ENCODE results near the gene CNGA1.

Gene CNGA1

GRCh38 chr4:48027653-48028052 lies 11.2 kb upstream of the CNGA1 start:
- H3K4me1 ChIP-seq (ENCODE audit: control insufficient read depth, insufficient read depth, low read length), result no peaks in the 10 kb centered on the region

DNA sequence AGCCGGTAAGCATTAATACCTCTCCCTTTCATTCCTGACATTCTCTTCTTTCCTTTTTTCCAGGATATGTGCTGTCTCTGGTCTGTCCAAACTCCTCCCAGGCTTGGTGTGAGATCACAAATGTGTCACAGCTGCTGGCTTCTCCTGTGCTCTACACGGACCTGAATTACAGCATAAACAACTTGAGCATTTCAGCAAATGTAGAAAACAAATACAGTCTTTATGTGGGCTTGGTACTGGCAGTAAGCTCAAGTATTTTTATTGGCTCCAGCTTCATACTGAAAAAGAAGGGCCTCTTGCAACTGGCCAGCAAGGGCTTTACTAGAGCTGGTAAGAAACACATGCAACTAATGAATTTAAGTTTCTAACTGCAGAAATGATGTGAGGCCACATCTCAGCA lies 8.5 kb upstream of the CNGA1 start:
- ChIA-PET CTCF (no interaction called here), POLR2A (no interaction called here)
- TF ChIP-seq ZNF138 (tag by site-specific recombination; IDR thresholded peaks at IDR 0.05; ENCODE audit: borderline replicate concordance) (no peak), ZNF354C (tag by site-specific recombination; IDR thresholded peaks at IDR 0.05; ENCODE audit: borderline replicate concordance, low read depth) (no peak), IKZF3 (tag by site-specific recombination; IDR thresholded peaks at IDR 0.05) (no peak), KLF17 (tag by site-specific recombination; IDR thresholded peaks at IDR 0.05) (no peak)
- TF ChIP-seq, protein P1, sequence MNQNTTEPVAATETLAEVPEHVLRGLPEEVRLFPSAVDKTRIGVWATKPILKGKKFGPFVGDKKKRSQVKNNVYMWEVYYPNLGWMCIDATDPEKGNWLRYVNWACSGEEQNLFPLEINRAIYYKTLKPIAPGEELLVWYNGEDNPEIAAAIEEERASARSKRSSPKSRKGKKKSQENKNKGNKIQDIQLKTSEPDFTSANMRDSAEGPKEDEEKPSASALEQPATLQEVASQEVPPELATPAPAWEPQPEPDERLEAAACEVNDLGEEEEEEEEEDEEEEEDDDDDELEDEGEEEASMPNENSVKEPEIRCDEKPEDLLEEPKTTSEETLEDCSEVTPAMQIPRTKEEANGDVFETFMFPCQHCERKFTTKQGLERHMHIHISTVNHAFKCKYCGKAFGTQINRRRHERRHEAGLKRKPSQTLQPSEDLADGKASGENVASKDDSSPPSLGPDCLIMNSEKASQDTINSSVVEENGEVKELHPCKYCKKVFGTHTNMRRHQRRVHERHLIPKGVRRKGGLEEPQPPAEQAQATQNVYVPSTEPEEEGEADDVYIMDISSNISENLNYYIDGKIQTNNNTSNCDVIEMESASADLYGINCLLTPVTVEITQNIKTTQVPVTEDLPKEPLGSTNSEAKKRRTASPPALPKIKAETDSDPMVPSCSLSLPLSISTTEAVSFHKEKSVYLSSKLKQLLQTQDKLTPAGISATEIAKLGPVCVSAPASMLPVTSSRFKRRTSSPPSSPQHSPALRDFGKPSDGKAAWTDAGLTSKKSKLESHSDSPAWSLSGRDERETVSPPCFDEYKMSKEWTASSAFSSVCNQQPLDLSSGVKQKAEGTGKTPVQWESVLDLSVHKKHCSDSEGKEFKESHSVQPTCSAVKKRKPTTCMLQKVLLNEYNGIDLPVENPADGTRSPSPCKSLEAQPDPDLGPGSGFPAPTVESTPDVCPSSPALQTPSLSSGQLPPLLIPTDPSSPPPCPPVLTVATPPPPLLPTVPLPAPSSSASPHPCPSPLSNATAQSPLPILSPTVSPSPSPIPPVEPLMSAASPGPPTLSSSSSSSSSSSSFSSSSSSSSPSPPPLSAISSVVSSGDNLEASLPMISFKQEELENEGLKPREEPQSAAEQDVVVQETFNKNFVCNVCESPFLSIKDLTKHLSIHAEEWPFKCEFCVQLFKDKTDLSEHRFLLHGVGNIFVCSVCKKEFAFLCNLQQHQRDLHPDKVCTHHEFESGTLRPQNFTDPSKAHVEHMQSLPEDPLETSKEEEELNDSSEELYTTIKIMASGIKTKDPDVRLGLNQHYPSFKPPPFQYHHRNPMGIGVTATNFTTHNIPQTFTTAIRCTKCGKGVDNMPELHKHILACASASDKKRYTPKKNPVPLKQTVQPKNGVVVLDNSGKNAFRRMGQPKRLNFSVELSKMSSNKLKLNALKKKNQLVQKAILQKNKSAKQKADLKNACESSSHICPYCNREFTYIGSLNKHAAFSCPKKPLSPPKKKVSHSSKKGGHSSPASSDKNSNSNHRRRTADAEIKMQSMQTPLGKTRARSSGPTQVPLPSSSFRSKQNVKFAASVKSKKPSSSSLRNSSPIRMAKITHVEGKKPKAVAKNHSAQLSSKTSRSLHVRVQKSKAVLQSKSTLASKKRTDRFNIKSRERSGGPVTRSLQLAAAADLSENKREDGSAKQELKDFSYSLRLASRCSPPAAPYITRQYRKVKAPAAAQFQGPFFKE (tag by site-specific recombination; IDR thresholded peaks at IDR 0.05; ENCODE audit: borderline replicate concordance), result no peak

More at GRCh38 chr4:48027653-48028052, 11.2 kb upstream of the CNGA1 start:
- no peak for TF ChIP-seq BCL6B (tag by site-specific recombination; IDR thresholded peaks at IDR 0.05)
- no peak for TF ChIP-seq ZBTB48 (tag by site-specific recombination; IDR thresholded peaks at IDR 0.05)
- TF ChIP-seq ZNF785 (tag by site-specific recombination; IDR thresholded peaks at IDR 0.05), result no peak
- no peak for TF ChIP-seq PRDM1 (tag by site-specific recombination; IDR thresholded peaks at IDR 0.05)
- no peak for TF ChIP-seq SETDB1 (IDR thresholded peaks at IDR 0.05; ENCODE audit: insufficient read length, low read length)
- no peak for TF ChIP-seq ZNF274 (IDR thresholded peaks at IDR 0.05; ENCODE audit: low read length)
- no peak for TF ChIP-seq ZNF274 (tag by site-specific recombination; IDR thresholded peaks at IDR 0.05; ENCODE audit: borderline replicate concordance)
- TF ChIP-seq ZNF404 (tag by site-specific recombination; IDR thresholded peaks at IDR 0.05), result no peak
- no peak for TF ChIP-seq ZNF114 (tag by site-specific recombination; IDR thresholded peaks at IDR 0.05)
- TF ChIP-seq PATZ1 (tag by site-specific recombination; IDR thresholded peaks at IDR 0.05), result no peak
- no peak for TF ChIP-seq HOXA7 (CRISPR knock-in tag; IDR thresholded peaks at IDR 0.05; ENCODE audit: borderline replicate concordance)
- TF ChIP-seq ZNF341 (tag by site-specific recombination; IDR thresholded peaks at IDR 0.05; ENCODE audit: low read depth), result no peak
- no peak for TF ChIP-seq ZNF658 (tag by site-specific recombination; IDR thresholded peaks at IDR 0.05)
- ChIA-PET POLR2A (no interaction called here), CTCF (interaction anchor here (1.0 kb wide), 1 partner anchor 23 kb away, joined by 3 read pairs; no protein-coding TSS in a partner anchor)
- no peak overlapping the region for H3K27ac ChIP-seq (ENCODE audit: extremely low read depth, low read depth, low read length)
- H3K9me3 ChIP-seq (ENCODE audit: control insufficient read depth, insufficient read depth, low read depth, low read length), result no peaks in the 10 kb centered on the region
- no peak overlapping the region for H3K4me3 ChIP-seq (ENCODE audit: low read depth, low read length)
- peaks cover 8 to 24% of the 10 kb centered on the region in 2 experiments for H3K36me3 ChIP-seq (ENCODE audit: control insufficient read depth in 2 of 2, insufficient read depth in 1 of 2, low read length in 2 of 2)

More for the DNA sequence above, 8.5 kb upstream of the CNGA1 start:
- Histone ChIP-seq H3K9me3 (ENCODE audit: control insufficient read depth, insufficient read depth, low read depth, low read length) (no peaks in the 10 kb centered on the region), H3K4me1 (ENCODE audit: control insufficient read depth, insufficient read depth, low read length) (no peaks in the 10 kb centered on the region), H3K4me3 (ENCODE audit: low read depth, low read length) (no peak overlapping the region), H3K27ac (ENCODE audit: extremely low read depth, low read depth, low read length) (no peak overlapping the region), H3K36me3 (ENCODE audit: control insufficient read depth in 2 of 2, insufficient read depth in 1 of 2, low read length in 2 of 2) (peaks cover 8 to 24% of the 10 kb centered on the region in 2 experiments)

Data from HEK293 (cell line).